ENCODE measurements around the gene AMOTL2. TPM values are rescaled to one million over a fixed set of nuclear protein-coding genes. Genes with fewer than 3 reads are reported as not detected.

The AMOTL2 gene
- total RNA-seq, 1 experiment from 2014 or later: 96.0 TPM

- H3K27ac ChIP-seq (ENCODE audit: low read length): no peak overlapping the region
- H3F3A ChIP-seq (ENCODE audit: low read length, unreplicated experiment): no peaks in the 10 kb centered on the region
- no peaks in the 10 kb centered on the region for H3K36me3 ChIP-seq (ENCODE audit: low read depth, low read length)
- H3K79me2 ChIP-seq (ENCODE audit: low read length): no peaks in the 10 kb centered on the region
- no peak overlapping the region for H3K4me2 ChIP-seq (ENCODE audit: low read length)
- H3K27me3 ChIP-seq (ENCODE audit: low read length): no peaks in the 10 kb centered on the region
- H3K4me3 ChIP-seq (ENCODE audit: low read length): no peak overlapping the region
- no peaks in the 10 kb centered on the region for H3K9me2 ChIP-seq (replicated peaks; ENCODE audit: low read length)
- no peaks in the 10 kb centered on the region for H4K20me1 ChIP-seq (ENCODE audit: low read length)
- intact Hi-C loops (cut with micrococcal nuclease): no loop called here
- DNase-seq (no peak), ATAC-seq (no peak)
- no peak overlapping the region for H3K9ac ChIP-seq (ENCODE audit: low read length)
- no peaks in the 10 kb centered on the region for H3K9me3 ChIP-seq (ENCODE audit: low read length)
- H2AFZ ChIP-seq (ENCODE audit: low read length): no peak overlapping the region
- peaks cover 57% of the 10 kb centered on the region for H3K4me1 ChIP-seq (ENCODE audit: insufficient read depth, low read length)
- POLR2A ChIA-PET (ENCODE audit: unreplicated experiment): interaction anchor here (0.7 kb wide), 1 partner anchor 33 kb away, joined by 5 read pairs; no protein-coding TSS in a partner anchor
- BruUV-seq (replicated peaks): no TSS peak
- no peak for TF ChIP-seq EZH2phosphoT487 (IDR thresholded peaks at IDR 0.05; ENCODE audit: borderline replicate concordance, low read length)
- no peak for TF ChIP-seq EZH2 (IDR thresholded peaks at IDR 0.05; ENCODE audit: low read length, unreplicated experiment)
- TF ChIP-seq CTCF (conservative IDR thresholded peaks at IDR 0.05; ENCODE audit: low read depth, low read length): no peak
- CTCF ChIA-PET: interaction anchor here (0.7 to 1.0 kb wide), 2 partner anchors 30 to 155 kb away, joined by 3 read pairs; no protein-coding TSS in a partner anchor
These were observed 56.1 kb downstream of the AMOTL2 start for GRCh38 chr3:134318166-134318565.

GRCh38 chr3:134317106-134317947, 56.9 kb downstream of the AMOTL2 start:
- ChIA-PET POLR2A (ENCODE audit: unreplicated experiment) (interaction anchor here (0.5 to 0.7 kb wide), 2 partner anchors 29 to 34 kb away, joined by 3 to 5 read pairs; no protein-coding TSS in a partner anchor), CTCF (interaction anchor here (0.7 to 1.0 kb wide), 2 partner anchors 31 to 156 kb away, joined by 3 read pairs; no protein-coding TSS in a partner anchor)
- H3K4me1 ChIP-seq (ENCODE audit: insufficient read depth, low read length): peaks cover 52% of the 10 kb centered on the region
- no peaks in the 10 kb centered on the region for H3F3A ChIP-seq (ENCODE audit: low read length, unreplicated experiment)
- intact Hi-C loops (cut with micrococcal nuclease): no loop called here
- H2AFZ ChIP-seq (ENCODE audit: low read length): 0 out of 2 replicates have a peak overlapping the region, but pooled peaks have one; percentile 26
- DNase-seq (peak; percentile 76), ATAC-seq (peak; percentile 7)
- H3K4me3 ChIP-seq (ENCODE audit: low read length): no peak overlapping the region
- no peaks in the 10 kb centered on the region for H3K9me3 ChIP-seq (ENCODE audit: low read length)
- H3K27ac ChIP-seq (ENCODE audit: low read length): peak overlapping the region; percentile 55
- H3K36me3 ChIP-seq (ENCODE audit: low read depth, low read length): no peaks in the 10 kb centered on the region
- H3K9me2 ChIP-seq (replicated peaks; ENCODE audit: low read length): no peaks in the 10 kb centered on the region
- no peaks in the 10 kb centered on the region for H4K20me1 ChIP-seq (ENCODE audit: low read length)
- no TSS peak for BruUV-seq (replicated peaks)
- no peaks in the 10 kb centered on the region for H3K27me3 ChIP-seq (ENCODE audit: low read length)
- TF ChIP-seq CTCF (conservative IDR thresholded peaks at IDR 0.05; ENCODE audit: low read depth, low read length) (no peak), EZH2phosphoT487 (IDR thresholded peaks at IDR 0.05; ENCODE audit: borderline replicate concordance, low read length) (no peak), EZH2 (IDR thresholded peaks at IDR 0.05; ENCODE audit: low read length, unreplicated experiment) (no peak)
- H3K79me2 ChIP-seq (ENCODE audit: low read length): no peaks in the 10 kb centered on the region
- H3K4me2 ChIP-seq (ENCODE audit: low read length): peak overlapping the region; percentile 48
- no peak overlapping the region for H3K9ac ChIP-seq (ENCODE audit: low read length)

Data from PC-3 (cell line).